ENCODE data around the gene TXNDC11.

Gene TXNDC11

DNA sequence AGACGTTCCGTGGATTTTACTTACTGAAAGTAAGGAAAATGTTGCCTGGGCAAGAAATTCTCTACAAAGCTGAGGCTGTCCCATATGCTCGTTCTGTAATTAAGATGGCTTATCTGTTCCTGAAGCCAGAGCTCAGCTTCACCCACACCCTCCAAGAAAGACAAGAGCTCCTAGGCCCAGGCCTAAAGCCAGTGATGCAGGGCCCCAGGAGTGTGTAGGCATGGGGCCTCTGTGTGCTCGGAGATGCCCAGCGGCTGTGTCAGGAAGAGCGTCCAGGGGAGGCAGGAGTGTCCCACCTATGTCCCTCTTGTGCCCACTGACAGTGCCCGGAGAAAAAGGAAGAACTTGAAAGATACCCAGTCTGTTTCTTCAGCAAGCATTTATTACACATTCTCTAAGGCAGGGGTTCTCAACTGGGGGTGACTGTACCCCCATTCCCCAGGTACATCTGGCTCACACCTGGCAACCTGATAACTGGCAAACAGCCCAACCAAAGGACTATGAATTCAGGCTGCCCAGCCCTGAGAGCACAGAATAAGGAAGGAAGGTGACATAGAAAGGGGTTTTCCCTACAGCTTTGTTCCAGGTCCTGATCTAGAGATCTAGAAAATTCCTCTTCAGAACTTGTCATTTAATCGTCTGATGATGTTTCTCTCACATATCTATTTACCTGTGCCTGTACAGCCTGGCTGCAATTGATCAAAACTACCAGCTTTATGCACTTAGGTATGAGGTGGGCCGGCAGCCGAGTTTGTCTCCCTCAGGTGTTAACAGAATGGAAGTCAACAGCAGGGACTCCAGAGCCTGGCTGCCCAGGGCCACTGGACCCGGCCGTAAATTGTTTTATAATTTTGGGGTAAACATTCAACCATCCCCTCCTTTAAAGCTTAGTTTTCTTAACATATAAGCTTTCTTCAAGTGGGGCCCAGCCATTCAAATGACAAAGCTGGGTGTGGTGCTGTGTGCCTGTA is 62.4 kb downstream of the TXNDC11 start:
- Histone ChIP-seq H3K27me3 (ENCODE audit: insufficient read depth, poor library complexity, severe bottlenecking) (no peaks in the 10 kb centered on the region), H3K27ac (replicated peaks) (no peak overlapping the region), H3K4me3 (replicated peaks; ENCODE audit: insufficient read depth, low read length) (no peak overlapping the region)
- TF ChIP-seq POLR2AphosphoS5 (IDR thresholded peaks at IDR 0.05; ENCODE audit: low read depth) (no peak), REST (IDR thresholded peaks at IDR 0.05; ENCODE audit: insufficient replicate concordance, low read depth) (no peak), GABPA (IDR thresholded peaks at IDR 0.05; ENCODE audit: low read depth) (no peak), CTCF (IDR thresholded peaks at IDR 0.05; ENCODE audit: insufficient read depth, low read length) (no peak), SPI1 (IDR thresholded peaks at IDR 0.05; ENCODE audit: borderline replicate concordance, low read depth) (no peak)
- DNase-seq (ENCODE audit: low read depth in 1 of 2, low spot score in 1 of 2) = no peak

GRCh38 chr16:11679250-11679649 is 63.4 kb downstream of the TXNDC11 start:
- H3K27ac ChIP-seq (replicated peaks) = no peak overlapping the region
- no peak overlapping the region for H3K4me3 ChIP-seq (replicated peaks; ENCODE audit: insufficient read depth, low read length)

More at GRCh38 chr16:11679250-11679649, 63.4 kb downstream of the TXNDC11 start:
- TF ChIP-seq SPI1 (IDR thresholded peaks at IDR 0.05; ENCODE audit: borderline replicate concordance, low read depth) (no peak), REST (IDR thresholded peaks at IDR 0.05; ENCODE audit: insufficient replicate concordance, low read depth) (no peak), POLR2AphosphoS5 (IDR thresholded peaks at IDR 0.05; ENCODE audit: low read depth) (no peak), CTCF (IDR thresholded peaks at IDR 0.05; ENCODE audit: insufficient read depth, low read length) (no peak), GABPA (IDR thresholded peaks at IDR 0.05; ENCODE audit: low read depth) (no peak)
- no peaks in the 10 kb centered on the region for H3K27me3 ChIP-seq (ENCODE audit: insufficient read depth, poor library complexity, severe bottlenecking)
- DNase-seq (ENCODE audit: low read depth in 1 of 2, low spot score in 1 of 2) = no peak

Data from HL-60 (cell line).